WERI-Rb-1 (cell line): ENCODE measurements around the gene DYRK4.

Source experiments
- DNase-seq: peaks from one replicate; pipeline ENCODE4 v3.0.0-alpha.2; 2020
- H3K27ac ChIP-seq: fragments of 250-450 bp; sonication (Bioruptor Pico); 2 replicates; pipeline ENCODE4 v1.5.1; 2020; ENCODE audit warnings: mild to moderate bottlenecking, moderate library complexity
- H3K27me3 ChIP-seq: fragments of 250-450 bp; sonication (Bioruptor Pico); 2 replicates; pipeline ENCODE4 v1.5.1; 2021; ENCODE audit warnings: mild to moderate bottlenecking, low read depth, moderate library complexity; ENCODE audit not compliant: insufficient read depth, severe bottlenecking
- H3K36me3 ChIP-seq: fragments of 250-450 bp; sonication (Bioruptor Pico); 2 replicates; pipeline ENCODE4 v1.5.1; 2020; ENCODE audit warnings: mild to moderate bottlenecking, moderate library complexity
- H3K4me3 ChIP-seq: 2 replicates; pipeline ENCODE4 v1.5.1; 2011; ENCODE audit warnings: low read depth, mild to moderate bottlenecking, control low read depth, low read length
- H3K9me3 ChIP-seq: fragments of 250-450 bp; sonication (Bioruptor Pico); 2 replicates; pipeline ENCODE4 v1.5.1; 2021; ENCODE audit warnings: mild to moderate bottlenecking, moderate library complexity; ENCODE audit not compliant: severe bottlenecking
- CTCF ChIP-seq: IDR thresholded peaks from 2 replicates; pipeline ENCODE4 v1.5.1; 2011; ENCODE audit warnings: low read depth, mild to moderate bottlenecking, control low read depth, inconsistent platforms, low read length

Gene DYRK4

GRCh38 chr12:4556735-4557530, 5.1 kb upstream of the DYRK4 start:
- DNase-seq = no peak
- H3K36me3 ChIP-seq = peaks cover 75% of the 10 kb centered on the region
- no peak overlapping the region for H3K27ac ChIP-seq
- no peak overlapping the region for H3K4me3 ChIP-seq
- H3K9me3 ChIP-seq = no peaks in the 10 kb centered on the region
- no peaks in the 10 kb centered on the region for H3K27me3 ChIP-seq
- no peak for TF ChIP-seq CTCF

GRCh38 chr12:4557586-4557985, 4.4 kb upstream of the DYRK4 start:
- no peak for TF ChIP-seq CTCF
- Histone ChIP-seq H3K9me3 (no peaks in the 10 kb centered on the region), H3K36me3 (peaks cover 75% of the 10 kb centered on the region)

DNA sequence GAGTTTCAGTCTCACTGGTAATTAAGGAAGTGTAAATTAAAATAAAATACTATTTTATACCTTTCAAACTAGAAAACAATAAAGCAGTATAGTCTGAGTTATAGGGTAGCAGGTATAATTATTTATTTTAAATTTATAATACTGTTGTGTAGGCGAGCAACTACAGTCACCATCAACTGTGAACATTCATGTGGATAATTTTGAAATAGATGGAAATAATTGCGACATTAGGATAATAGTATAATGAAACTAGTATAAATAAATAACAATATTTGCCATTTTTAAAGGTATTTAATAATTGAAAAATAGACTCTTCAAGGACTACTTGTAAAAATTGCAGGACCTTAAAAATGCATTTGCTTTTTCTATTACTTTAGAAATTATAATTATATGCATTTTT, 3.8 kb upstream of the DYRK4 start:
- no peak for TF ChIP-seq CTCF
- H3K4me3 ChIP-seq = no peak overlapping the region
- H3K27ac ChIP-seq = no peak overlapping the region
- no peaks in the 10 kb centered on the region for H3K9me3 ChIP-seq
- no peaks in the 10 kb centered on the region for H3K27me3 ChIP-seq
- no peak for DNase-seq
- peaks cover 69% of the 10 kb centered on the region for H3K36me3 ChIP-seq

More at GRCh38 chr12:4557586-4557985, 4.4 kb upstream of the DYRK4 start:
- no peaks in the 10 kb centered on the region for H3K27me3 ChIP-seq
- H3K27ac ChIP-seq = no peak overlapping the region
- no peak overlapping the region for H3K4me3 ChIP-seq
- no peak for DNase-seq

GRCh38 chr12:4563336-4563735, 1.3 kb downstream of the DYRK4 start:
- TF ChIP-seq CTCF = no peak
- Histone ChIP-seq H3K9me3 (no peaks in the 10 kb centered on the region), H3K4me3 (no peak overlapping the region), H3K36me3 (peaks cover 29% of the 10 kb centered on the region), H3K27me3 (no peaks in the 10 kb centered on the region), H3K27ac (no peak overlapping the region)
- DNase-seq = no peak

DNA sequence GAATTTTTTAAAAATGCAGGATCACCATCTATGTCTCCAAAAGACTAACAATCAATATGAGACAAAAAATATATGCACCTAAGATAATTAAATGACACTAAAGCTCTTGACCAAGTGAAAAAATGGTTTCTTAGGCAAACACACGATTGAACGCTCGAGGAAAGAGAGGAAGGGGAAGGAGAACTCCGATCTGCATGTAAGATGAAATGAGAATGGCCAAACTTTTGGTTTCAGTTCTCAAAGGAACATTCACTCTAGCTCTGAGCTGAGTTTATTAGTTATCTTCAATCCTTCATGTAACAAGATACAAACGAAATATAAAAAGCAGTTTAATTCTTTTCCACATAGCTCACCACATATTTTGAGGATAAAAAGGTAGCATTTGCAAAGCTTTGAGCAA, 2.8 kb downstream of the DYRK4 start:
- Histone ChIP-seq H3K9me3 (no peaks in the 10 kb centered on the region), H3K27ac (no peak overlapping the region), H3K4me3 (no peak overlapping the region), H3K36me3 (peaks cover 18% of the 10 kb centered on the region), H3K27me3 (no peaks in the 10 kb centered on the region)
- DNase-seq = no peak
- no peak for TF ChIP-seq CTCF

DNA sequence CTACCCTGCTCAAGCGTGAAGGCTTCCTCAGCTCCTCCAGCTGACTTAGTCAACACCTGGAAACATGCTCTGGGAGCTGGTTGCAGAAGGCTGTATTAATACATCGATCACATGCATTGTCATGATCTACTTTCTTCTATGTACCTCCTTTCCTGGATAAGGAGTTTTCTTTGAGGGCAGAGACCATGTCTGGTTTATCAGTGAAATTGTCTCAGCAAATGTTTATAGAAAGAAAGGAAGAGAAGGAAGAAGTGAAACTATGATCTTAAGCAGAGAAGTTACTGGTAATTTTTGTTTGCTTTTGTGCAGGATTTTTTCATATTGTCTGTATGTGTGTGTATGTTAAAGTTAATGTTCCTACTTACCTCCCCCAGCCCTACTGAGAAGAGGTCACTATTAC, 4.5 kb downstream of the DYRK4 start:
- H3K27ac ChIP-seq = no peak overlapping the region
- H3K4me3 ChIP-seq = no peak overlapping the region
- H3K27me3 ChIP-seq = no peaks in the 10 kb centered on the region
- DNase-seq = no peak
- H3K9me3 ChIP-seq = no peaks in the 10 kb centered on the region
- peaks cover 10% of the 10 kb centered on the region for H3K36me3 ChIP-seq
- no peak for TF ChIP-seq CTCF
